Measurements from ENCODE around the gene PDLIM4. TPM values are rescaled to one million over a fixed set of nuclear protein-coding genes. Genes with fewer than 3 reads are reported as not detected.

The PDLIM4 gene
- polyA plus RNA-seq, 2 of the 4 experiments (the other 2 are of a cell fraction): 0.09 TPM; not detected in 1

GRCh38 chr5:132273631-132274030, 16.1 kb downstream of the PDLIM4 start:
- ChIA-PET CTCF (interaction anchor here (1.1 to 3.3 kb wide), 15 partner anchors 8 to 228 kb away, joined by 3 to 63 read pairs (median 6); no protein-coding TSS in a partner anchor), POLR2A (interaction anchor here (1.9 kb wide), 1 partner anchor 20 kb away, joined by 13 read pairs; the partner anchor contains the start of gene SLC22A4)
- Histone ChIP-seq H3K4me1 (peaks cover 6% of the 10 kb centered on the region; the same call in 1 of the 3 replicates), H3K4me3 (no peak overlapping the region), H3K4me2 (no peak overlapping the region), H3K27ac (peak overlapping the region in 1 of 2 experiments; percentile 17; a peak in 2 of 6 replicates), H3K9me3 (no peaks in the 10 kb centered on the region)
- DNase-seq (ENCODE audit: low read depth in 1 of 2, low spot score in 1 of 2) (no peak), ATAC-seq (no peak), FAIRE-seq (no peak)
- WGBS (ENCODE audit: missing lambda C conversion rate): 61% methylated on average over 2 of the region's 2 CpGs
- no peak for TF ChIP-seq JUNB (IDR thresholded peaks at IDR 0.05)
- no peak for TF ChIP-seq FOSB (CRISPR knock-in tag; IDR thresholded peaks at IDR 0.05)
- no peak for TF ChIP-seq NPAS2 (CRISPR knock-in tag; IDR thresholded peaks at IDR 0.05; ENCODE audit: borderline replicate concordance)
- no peak for TF ChIP-seq PBX3 (IDR thresholded peaks at IDR 0.05)
- TF ChIP-seq JUN (IDR thresholded peaks at IDR 0.05): no peak
- no peak for TF ChIP-seq NR3C1 (IDR thresholded peaks at IDR 0.05)
- TF ChIP-seq MAFK (IDR thresholded peaks at IDR 0.05; ENCODE audit: partially characterized antibody): no peak
- TF ChIP-seq RFX5 (IDR thresholded peaks at IDR 0.05): no peak
- no peak for TF ChIP-seq EHF (CRISPR knock-in tag; IDR thresholded peaks at IDR 0.05)
- no peak for TF ChIP-seq ELK1 (IDR thresholded peaks at IDR 0.05; ENCODE audit: low read depth, low read length)
- no peak for TF ChIP-seq MYC (IDR thresholded peaks at IDR 0.05; ENCODE audit: borderline replicate concordance, low read length)
- no peak for TF ChIP-seq ZC3H11A (IDR thresholded peaks at IDR 0.05)
- no peak for TF ChIP-seq ESRRA (IDR thresholded peaks at IDR 0.05; ENCODE audit: borderline replicate concordance, low read length)
- no peak for TF ChIP-seq EHMT2 (IDR thresholded peaks at IDR 0.05; ENCODE audit: low read depth)
- no peak for TF ChIP-seq FOSL2 (IDR thresholded peaks at IDR 0.05)
- no peak for TF ChIP-seq FOSL2 (CRISPR knock-in tag; IDR thresholded peaks at IDR 0.05)

- ChIA-PET POLR2A (no interaction called here), CTCF (interaction anchor here (1.0 to 2.3 kb wide), 5 partner anchors 9 to 209 kb away, joined by 3 to 6 read pairs (median 4); no protein-coding TSS in a partner anchor)
- Histone ChIP-seq H3K4me3 (no peak overlapping the region), H3K4me1 (peaks cover under 1% of the 10 kb centered on the region; the same call in 1 of the 3 replicates), H3K4me2 (no peak overlapping the region), H3K9me3 (no peaks in the 10 kb centered on the region), H3K27ac (peak overlapping the region in 1 of 2 experiments; percentile 17; a peak in 1 of 6 replicates)
- TF ChIP-seq POLR2AphosphoS2 (conservative IDR thresholded peaks at IDR 0.05; ENCODE audit: low read length) (no peak), GATA3 (IDR thresholded peaks at IDR 0.05; ENCODE audit: borderline replicate concordance) (no peak), NFE2L2 (conservative IDR thresholded peaks at IDR 0.05; ENCODE audit: low read length) (no peak), SMC3 (IDR thresholded peaks at IDR 0.05) (no peak), MAFK (IDR thresholded peaks at IDR 0.05; ENCODE audit: partially characterized antibody) (no peak), CHD2 (IDR thresholded peaks at IDR 0.05; ENCODE audit: low read length, partially characterized antibody) (no peak), HOXA7 (CRISPR knock-in tag; IDR thresholded peaks at IDR 0.05) (no peak), RAD21 (conservative IDR thresholded peaks at IDR 0.05 in 1 of 2, IDR thresholded peaks at IDR 0.05 in 1 of 2) (no peak), CBX2 (IDR thresholded peaks at IDR 0.05; ENCODE audit: borderline replicate concordance, low read depth) (no peak), PHF8 (IDR thresholded peaks at IDR 0.05; ENCODE audit: borderline replicate concordance, low read depth) (no peak), KDM5A (IDR thresholded peaks at IDR 0.05) (no peak), ATOH8 (CRISPR knock-in tag; IDR thresholded peaks at IDR 0.05; ENCODE audit: low read depth) (no peak), HOXB13 (CRISPR knock-in tag; IDR thresholded peaks at IDR 0.05; ENCODE audit: low read depth) (no peak), RNF2 (IDR thresholded peaks at IDR 0.05; ENCODE audit: borderline replicate concordance, low read depth) (no peak)
- WGBS (ENCODE audit: missing lambda C conversion rate): 88% methylated on average over 13 of the region's 14 CpGs
- FAIRE-seq: no peak
- no peak for ATAC-seq
- no peak for DNase-seq (ENCODE audit: low read depth in 1 of 2, low spot score in 1 of 2)
These were observed 16.7 kb downstream of the PDLIM4 start for GRCh38 chr5:132274050-132274792.

Measured in A549 (cell line).